HG02973 (cell line): Measurements from ENCODE around the gene FOXC1.

Source experiments
- ATAC-seq: cut with Tn5 transposase; IDR thresholded peaks from one replicate; pipeline ENCODE4 v1.9.1; 2021; ENCODE audit warnings: moderate library complexity; ENCODE audit not compliant: unreplicated experiment

Gene FOXC1

DNA sequence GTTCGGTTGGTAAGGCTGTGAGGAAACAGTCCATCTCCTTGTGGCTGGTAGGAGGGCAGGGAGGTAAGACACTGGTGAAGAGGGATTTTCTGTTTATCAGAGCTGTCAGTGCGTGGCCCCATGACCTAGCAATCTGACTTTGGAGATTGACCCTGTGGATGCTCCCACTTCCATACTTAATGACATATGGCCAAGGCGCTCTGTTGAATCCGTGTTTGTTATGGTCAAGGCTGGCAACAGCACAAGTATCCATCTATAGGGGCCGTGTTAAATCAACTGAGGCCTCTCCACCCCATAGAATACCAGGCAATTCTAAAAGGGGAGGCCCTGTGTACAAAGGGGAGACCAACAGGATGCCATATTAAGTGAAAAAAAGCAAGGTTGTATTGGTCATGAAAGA is 25.6 kb upstream of the FOXC1 start:
- no peak for ATAC-seq

DNA sequence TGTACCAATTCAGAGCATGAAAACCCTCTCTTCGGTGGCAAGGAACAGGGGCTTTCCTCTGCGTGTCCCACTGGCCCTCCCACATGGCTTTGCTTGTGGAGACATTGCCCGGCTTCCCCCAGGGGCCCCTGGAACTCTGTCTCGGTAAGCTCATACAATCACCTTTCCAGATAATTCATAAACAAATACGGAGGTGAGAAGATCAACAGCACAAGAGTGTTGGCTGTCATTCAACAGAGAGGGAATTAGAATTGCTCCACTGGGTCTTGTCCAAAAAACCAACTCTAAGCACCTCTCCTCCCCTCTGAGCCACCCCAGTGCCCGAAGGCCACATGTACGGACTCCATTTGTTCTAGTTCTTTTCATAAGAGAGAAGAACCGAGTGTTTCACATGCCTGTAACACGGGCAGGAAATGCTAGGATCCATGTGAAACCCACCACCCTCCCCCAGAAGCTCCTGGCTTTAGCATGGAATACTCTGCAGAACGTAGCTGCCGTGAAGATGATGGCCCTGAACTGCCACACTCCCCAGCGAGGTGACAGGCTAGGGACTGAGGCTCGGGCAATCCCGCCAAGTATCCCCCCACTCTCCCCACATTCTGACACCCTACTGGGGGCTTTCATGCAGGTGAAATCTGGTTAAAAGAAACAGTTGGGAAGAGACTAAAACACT is 24.6 kb upstream of the FOXC1 start:
- ATAC-seq: no peak

DNA sequence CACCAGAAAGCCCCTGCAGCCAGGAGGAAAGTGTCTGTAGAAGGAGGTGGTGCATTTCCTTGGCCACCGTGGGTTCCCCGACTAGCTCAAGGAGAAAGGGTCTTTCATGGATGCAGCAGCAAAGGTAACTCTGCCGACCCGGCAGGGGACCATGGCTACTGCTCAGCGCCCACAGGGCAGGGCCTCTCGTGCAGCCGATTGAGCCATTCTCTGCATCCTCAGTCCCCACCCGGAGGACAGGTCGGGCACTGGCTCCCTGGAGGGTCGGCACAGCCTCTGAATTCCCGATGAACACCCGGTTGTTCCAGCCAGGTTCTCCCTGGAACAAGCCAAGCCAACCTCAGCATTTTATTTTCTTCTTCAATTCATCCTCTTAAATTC is 24.1 kb upstream of the FOXC1 start:
- ATAC-seq: no peak

DNA sequence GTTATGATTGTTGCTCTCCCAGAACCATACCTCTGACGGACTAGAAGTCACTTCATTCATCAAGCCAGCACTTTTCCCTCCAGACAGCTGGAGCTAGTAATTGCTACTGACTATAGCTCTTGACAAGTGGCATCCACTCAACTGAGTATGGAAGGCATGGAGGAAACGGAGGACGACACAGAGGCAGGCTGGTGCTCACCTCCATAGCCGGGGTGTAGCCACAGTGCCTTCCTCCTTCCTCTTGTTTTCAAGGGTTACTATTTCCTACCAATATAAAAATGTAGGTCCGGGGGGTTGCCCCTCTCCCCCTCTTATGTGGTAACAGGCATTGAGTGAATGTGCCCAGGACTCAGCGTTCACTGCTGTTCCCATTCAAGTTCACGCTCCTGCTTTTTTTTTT is 23.5 kb upstream of the FOXC1 start:
- no peak for ATAC-seq

DNA sequence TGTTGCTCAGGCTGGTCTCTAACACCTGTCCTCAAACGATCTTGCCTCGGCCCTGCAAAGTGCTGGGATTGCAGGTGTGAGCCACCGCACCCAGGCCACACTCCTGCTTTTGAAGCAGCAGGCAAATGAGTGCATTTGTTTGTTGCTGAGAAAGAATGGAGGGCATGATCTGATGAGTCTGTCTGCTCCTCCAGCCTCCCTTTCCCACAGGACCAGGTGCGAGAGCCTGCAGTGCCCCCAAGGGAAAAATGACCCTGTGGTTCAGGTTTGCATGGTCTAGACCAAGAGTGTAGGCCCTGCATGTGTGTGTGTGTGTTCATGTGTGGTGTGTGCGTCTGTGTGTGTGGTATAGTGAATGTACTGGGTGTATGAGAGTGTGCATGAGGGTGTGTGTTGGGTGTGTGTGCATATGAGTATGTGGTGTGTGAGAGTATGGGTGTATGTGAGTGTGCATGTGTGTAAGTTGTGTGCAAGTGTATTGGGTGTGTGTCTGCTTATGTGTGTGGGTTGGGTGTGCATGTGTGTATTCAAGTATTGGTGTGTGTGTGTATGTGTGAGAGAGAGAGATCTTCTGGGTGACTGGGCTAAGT is 22.8 kb upstream of the FOXC1 start:
- no peak for ATAC-seq

DNA sequence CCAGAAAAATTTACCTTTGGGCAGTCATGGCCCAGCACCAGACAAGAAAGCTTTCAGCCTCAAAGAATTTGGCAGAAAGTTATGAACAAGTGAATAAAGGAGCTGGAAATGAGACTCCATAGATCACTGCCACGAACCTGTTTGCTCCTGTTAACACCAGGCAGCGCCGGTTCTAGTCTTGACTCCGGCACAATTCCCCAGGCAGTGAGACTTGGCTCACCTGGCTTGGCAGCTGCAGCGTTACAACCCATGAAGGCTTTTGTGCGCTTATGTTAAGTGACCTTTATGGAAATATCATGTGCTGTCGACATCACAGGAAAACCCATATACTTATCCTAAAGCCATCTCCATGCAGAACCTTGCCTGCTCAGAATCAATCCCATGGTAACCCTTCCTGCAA is 22.2 kb upstream of the FOXC1 start:
- no peak for ATAC-seq

DNA sequence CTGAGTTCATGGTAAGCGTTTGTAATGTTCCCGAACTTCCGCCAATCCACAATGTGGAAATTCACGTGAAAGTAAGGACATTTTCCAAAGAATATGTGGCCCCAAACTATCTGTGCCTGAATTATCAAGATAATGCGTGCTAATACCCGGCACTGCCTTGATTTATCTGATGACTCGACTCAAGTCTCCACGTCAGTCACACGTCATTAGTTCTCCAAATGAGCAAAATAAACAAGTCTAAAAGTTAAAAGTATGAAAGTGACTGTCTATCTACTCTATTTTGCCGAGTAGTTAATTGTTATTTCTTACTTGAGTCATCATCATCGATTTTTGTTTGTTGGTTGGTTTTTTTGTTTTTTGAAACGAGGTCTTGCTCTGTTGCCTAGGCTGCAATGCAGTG is 21.7 kb upstream of the FOXC1 start:
- no peak for ATAC-seq

DNA sequence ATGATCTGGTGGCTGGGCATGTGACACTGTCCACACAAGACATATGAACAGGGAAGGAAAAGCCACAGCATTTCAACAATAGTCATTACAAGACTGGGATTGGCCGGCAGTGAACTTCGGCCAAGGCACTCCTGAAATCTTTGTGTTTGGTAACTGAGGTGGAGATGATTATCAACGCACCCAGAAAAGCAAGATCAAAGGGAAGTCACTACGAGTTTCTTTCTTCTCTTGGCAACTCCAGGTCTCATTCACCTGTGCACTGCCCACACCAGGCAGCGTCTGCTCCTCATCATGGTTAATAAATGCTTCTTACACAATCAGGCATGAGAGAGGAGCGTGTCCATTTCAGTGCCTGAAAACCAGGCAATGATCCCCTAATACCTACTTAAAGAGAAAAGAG is 20.5 kb upstream of the FOXC1 start:
- no peak for ATAC-seq

DNA sequence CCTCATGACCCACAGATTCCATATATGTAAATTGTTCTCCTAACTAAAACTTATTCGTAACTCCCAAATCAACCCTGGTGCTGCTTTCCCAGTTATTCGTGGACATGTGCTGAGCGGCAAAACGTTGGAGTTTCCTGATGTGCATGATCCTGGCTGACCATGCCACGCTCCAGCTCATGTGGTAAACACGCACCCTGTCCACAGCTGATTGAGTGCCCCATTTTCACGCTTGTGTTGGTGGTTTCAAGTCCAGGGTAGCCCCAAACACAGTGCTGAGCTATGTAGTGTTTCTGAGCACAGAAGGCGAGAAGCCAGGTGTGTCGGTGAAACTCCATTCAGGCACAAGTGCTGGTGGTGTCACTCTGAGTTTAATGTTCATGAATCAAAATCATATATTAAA is 19.1 kb upstream of the FOXC1 start:
- ATAC-seq: no peak

DNA sequence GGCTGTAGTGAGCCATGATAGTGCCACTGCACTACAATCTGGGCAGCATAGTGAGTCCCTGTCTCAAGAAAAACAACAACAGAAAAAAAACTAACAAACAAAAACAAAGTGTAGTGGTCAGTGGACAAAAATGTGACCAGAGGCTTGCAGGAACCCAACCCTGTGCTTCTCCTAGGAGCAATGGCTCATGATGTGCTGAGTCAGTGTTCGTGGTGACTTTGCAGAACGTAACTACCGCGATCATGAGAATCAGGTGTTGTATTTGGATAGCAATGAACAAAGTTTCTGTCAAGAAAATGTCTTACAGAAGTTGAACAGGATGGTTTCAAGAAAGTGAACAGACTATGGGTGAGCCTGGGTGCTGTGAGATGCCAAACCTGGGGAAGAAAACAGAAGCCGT is 18.5 kb upstream of the FOXC1 start:
- no peak for ATAC-seq

DNA sequence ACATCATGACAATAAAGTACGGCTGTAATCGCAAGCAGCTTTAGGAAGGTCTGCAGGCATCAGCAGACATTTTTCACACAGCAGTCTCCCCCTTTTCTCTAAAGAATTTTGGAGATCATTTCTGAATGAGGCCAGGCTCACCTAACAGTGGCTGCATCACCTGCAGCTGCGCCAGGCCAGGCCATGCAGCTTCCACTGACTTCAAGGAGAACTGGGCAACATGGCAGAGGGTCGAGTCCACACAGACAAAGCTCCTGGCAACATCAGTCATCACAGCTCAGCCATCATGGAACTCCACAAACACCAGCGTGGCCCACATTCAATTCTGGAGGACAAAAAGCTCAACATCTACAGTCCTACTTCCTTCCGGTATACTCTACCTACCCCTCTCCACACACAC is 17.8 kb upstream of the FOXC1 start:
- no peak for ATAC-seq

DNA sequence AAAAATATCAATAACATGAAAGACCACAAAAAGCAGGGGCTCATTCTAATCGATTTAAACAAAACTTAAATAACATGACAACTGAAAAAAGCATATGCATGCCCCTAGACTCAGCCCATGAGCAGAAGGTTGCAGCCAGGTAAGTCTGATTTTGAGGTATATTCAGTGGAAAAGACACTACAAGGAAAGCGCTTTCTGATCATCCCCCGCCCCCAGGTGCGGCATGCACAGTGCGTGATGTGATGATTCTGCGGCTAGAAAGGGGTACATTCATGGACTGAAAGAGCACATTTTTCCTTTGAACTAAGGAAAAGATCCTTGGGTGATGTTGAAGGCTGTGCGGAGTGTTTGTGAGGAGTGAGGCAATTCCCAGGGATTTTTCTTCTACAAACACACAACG is 16.9 kb upstream of the FOXC1 start:
- no peak for ATAC-seq

DNA sequence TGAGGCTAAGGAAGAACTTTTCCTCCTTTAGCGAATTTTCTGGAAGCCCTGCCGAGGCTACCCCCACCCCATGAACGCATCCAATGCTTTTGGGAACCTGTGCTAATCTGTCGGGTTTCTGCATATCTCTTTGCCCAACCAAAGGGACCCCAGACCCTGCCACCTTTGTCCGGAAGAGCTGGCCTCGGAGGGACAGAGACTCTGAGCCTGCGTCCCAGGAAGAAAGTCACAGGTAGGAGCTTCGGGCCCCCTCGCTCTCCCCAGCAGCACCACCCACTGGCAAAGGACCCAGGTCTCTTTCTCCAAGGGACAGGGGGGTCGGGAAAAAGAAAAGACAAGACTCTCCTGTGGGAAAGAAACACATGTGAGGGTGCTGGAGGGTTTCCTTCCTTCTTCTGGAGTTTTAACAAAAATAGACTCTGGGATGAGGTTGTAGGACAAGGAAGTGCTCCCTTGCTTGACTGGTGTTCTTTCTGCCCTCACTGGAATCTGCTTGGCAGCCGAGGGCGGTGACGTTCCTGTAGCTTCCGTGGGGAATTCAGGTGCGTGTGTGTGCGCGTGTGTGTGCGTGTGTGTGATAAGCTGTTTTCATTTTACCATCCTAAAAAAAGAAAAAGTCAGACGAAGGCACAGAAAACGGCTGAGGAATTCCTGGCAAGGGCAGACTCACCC is 16.3 kb upstream of the FOXC1 start:
- no peak for ATAC-seq

DNA sequence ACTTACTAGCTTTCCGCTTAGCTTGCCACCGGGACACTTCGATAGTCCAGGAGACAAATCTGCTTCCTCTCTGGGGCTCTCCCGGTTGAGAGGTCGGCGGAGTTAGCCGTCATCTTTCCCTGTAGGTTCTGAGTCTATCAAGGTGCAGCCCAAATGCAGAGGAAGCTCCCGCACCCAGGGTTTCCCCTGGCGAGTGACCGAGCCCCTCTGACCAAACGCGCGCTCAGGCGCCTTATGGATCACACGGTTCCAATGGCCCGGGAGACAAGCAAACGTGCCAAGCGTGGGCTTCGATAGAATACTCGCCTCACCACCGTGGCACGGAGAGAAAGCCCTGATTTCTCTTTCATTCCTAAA is 15.8 kb upstream of the FOXC1 start:
- no peak for ATAC-seq

DNA sequence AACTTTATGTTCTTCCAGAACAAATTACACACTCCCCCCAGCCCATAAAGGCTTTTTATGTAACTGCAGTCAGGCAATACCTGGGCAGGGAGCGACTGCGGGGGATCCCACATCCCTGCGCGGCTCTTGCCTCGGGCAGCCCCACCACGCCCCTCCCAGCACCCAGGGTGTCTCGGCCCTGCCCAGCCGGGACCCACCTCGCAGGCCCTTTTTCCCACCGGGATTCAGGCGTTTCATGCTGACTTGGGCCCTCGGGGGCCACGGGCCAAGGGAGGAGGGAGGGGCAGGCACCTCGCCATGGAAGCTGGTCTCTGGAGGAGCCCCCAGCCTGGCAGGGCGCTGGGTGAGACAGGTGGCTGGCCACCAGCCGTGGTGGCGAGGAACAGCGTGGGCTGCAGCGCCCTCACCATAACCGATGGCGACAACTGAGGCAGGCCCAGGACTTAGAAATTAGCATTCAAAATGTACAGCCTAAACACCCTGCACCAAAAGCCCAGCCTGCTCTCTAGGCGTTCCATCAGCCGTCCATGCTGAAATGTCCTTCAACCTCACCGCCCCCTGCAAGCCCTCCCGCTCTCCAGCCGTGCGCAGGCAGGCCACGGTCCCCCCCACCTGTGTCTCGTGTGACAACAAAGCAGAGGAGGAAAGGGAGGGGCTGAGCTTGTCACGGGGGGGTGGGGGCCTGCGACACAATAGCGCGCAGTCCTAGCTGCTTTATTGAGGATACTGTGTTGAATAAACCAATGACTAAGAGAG is 15.1 kb upstream of the FOXC1 start:
- no peak for ATAC-seq

DNA sequence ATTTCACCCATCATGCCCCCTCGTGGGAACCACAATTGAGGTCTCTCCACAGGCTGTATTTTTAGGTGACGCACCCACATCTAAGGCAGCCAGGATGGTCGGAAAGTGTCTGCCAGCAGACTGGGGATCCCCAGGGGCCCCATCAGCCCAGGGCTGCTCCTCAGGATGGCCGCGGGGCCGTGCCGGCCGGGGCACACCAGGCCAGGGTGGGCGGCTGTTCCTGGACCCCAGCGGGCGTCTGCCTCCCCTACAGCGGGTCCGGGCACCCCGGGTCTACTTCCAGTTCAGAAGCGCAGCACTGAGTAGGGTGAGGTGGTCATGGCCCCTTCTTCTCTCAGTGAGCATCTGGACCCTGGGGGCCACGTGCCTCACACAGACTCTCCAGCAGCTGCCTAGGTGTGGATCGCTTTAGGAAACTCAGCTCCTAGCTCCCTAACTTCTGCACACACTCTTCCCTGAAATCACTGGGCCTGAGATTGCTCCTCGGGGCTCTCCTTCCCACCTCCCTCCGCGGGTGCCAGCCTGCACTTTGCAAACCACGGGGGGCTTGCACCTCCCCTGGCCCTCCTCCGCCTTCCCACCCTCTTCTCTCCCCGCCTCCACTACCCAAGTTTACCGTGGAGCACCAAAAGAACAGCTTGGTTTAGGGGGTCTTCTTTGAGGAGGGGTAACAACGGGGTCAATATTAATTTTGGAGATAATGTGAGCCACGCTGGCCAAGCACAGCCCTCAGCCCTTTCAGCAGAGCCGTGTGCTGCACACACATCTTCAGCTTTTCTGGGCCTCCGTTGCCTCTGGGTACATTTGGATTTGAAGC is 14.2 kb upstream of the FOXC1 start:
- ATAC-seq: no peak

DNA sequence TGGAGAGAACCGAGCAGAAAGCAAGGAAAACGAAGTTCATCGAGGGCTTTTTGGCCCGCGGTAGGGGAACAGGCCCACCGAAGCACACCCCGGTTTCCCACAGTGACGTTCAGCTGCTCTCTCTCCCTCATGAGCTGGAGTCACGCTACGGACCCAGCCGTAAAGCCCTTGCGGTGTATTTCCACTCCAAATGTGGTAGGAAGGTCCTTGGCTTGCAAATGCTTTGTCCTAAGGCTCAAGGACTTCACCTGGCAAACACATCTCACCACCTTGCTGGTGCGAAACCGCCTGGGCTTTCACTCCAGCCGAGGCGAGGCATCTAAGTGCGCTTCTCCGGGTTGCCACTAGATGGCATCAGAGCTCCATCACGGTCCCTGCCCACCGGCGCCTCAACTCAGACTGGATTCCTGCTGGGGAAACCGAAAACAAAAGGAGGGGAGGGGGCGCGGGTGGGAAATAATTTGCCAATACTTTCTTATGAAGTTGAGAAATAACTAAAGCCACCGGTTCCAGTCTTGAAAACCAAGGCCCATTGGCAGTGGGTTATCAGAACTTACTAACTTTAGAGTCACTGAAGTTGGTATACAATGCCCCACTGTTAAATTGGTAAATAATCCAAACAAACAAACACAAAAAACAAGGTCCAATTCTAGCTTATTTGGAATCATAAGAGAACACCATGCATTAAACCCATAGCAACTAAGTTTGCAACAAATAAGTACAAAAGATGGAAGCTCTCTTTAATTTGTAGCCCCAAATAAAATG is 13.4 kb upstream of the FOXC1 start:
- no peak for ATAC-seq

DNA sequence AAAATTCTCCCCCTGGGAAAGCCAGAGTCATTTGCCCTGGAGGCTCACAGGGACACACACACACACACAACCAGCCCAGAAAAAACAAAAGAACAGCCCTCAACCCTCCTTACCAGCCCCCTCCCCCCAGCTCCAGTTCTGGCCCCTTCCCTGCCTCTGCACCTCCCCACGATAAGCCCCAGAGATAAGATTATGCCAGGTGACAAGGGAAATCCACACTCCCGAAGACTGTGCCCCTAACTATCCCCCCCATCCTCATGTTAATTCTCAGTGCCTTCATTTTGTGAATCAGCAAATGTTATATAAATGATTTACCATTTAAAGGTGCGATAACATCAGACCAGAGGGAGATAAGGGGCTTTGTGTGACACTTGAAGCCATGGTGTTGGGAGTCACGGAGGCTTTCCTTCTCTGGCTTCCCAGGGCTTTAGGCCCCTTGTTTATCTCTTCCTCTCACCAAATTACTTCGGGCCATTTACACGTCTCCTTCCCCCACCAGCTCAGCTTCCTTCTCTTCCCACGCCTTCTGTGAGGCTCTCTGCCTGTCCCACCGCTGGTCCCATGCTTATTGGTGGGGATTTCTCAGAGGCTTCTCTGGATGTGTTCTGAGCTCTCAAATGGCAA is 12.5 kb upstream of the FOXC1 start:
- no peak for ATAC-seq

DNA sequence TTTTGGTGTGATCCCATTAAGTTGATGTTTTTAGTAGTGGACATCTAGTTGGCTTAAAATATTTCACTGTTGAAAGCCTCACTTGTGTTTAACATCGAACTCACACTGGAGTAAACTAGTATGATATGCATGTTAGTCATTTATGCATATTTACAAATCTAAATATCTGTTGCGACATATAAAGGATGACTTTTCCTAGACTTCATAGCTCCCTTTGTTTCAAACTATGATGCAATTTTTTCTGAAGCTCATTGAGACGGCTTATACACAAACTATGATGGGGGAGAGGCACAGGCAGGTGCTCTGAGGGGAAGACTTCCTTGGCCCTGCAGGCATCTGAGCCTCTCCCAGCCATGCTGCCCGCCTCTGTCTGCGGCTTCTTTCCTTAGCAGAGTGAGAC is 11.8 kb upstream of the FOXC1 start:
- ATAC-seq: no peak

DNA sequence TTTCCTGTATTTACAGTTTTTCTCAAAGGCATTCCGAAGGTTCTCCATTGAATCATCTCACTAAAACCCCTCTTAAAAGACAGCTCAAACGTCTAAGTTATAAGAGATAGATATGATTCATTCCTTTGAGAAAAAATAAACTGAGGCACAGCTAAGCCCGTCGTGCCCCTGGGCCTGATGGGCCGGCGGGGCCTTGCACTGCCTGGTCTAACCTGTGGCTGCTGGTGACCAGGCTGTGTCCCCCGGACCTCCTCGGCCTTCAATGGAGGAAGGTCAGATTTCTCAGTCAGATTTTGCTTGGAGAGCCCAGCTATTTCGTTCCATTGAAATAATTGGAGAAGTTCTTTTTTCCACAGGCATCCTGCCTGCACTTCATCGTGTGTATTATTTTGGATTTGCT is 11.3 kb upstream of the FOXC1 start:
- no peak for ATAC-seq
